K562 (cell line): ENCODE measurements around the gene BSPRY. TPM values are rescaled to one million over a fixed set of nuclear protein-coding genes. Genes with fewer than 3 reads are reported as not detected.

Source experiments
- ATF1 ChIP-seq, 2 experiments: fragments of 450-650 bp in 1 of 2; IDR thresholded peaks; 2 replicates each; pipeline ENCODE4 v1.6.1; 2016; ENCODE audit warnings: missing compliant biosample characterization in 1 of 2, missing genetic modification characterization in 1 of 2
- HNRNPH1 ChIP-seq: fragments of 200-400 bp; formaldehyde crosslinking; optimal IDR thresholded peaks from 2 replicates; pipeline ENCODE3; 2017; ENCODE audit warnings: low read depth, mild to moderate bottlenecking, low read length, moderate library complexity
- MAFF ChIP-seq: IDR thresholded peaks from 2 replicates; pipeline ENCODE4 v1.6.1; 2012; ENCODE audit warnings: low read length, improper control_type of control experiment
- SMARCC2 ChIP-seq: fragments of 450-650 bp; IDR thresholded peaks from 2 replicates; pipeline ENCODE4 v1.6.1; 2017; ENCODE audit warnings: antibody characterized with exemption, moderate library complexity, mild to moderate bottlenecking, low read depth
- ZNF408 ChIP-seq: fragments of 250-450 bp; sonication (Bioruptor Pico); IDR thresholded peaks from 2 replicates; pipeline ENCODE4 v1.4.0; 2020; ENCODE audit warnings: low read depth, mild to moderate bottlenecking, moderate library complexity
- polyA plus RNA-seq, 8 experiments: library from polyadenylated mRNA; depleted of rRNA in 4 of 8; stranded (reverse) in 5 of 8; unstranded in 3 of 8; fragments of >200 nt; fragmentation: Nextera tagmentation in 2 of 8; fragmentation: Illumina TruSeq in 1 of 8; extraction: Ambion mirVana in 2 of 8; extraction: Trizol in 1 of 8; gene quantifications; 2 replicates each; pipeline versions ENCODE4 v1.2.1 to v1.2.3, GENCODE V29; 2011 to 2014; ENCODE audit warnings: inconsistent platforms in 1 of 8, missing spikeins in 1 of 8
- total RNA-seq, 7 experiments: library from RNA; depleted of rRNA in 6 of 7; stranded (reverse); fragments of >200 nt in 6 of 7; fragmentation: Illumina TruSeq in 2 of 7; extraction: Trizol in 2 of 7; gene quantifications; 2 replicates each; pipeline versions ENCODE4 v1.2.1 to v1.2.3, GENCODE V29; 2011 to 2021; ENCODE audit warnings: low replicate concordance in 1 of 7
- TF ChIP-seq, protein P1 (sequence below): IDR thresholded peaks from 3 replicates; pipeline ENCODE4 v1.6.1; 2011; ENCODE audit warnings: borderline replicate concordance, mild to moderate bottlenecking, moderate library complexity; ENCODE audit not compliant: insufficient read length; ENCODE audit errors: extremely low read depth
- TF ChIP-seq, protein P2 (sequence below): fragments of 250-450 bp; sonication (Bioruptor Pico); IDR thresholded peaks from 2 replicates; pipeline ENCODE4 v1.4.0; 2020; ENCODE audit warnings: borderline replicate concordance
- TF ChIP-seq, protein P3 (sequence below), 2 experiments: fragments of 450-650 bp; IDR thresholded peaks; 2 replicates each; pipeline ENCODE4 v1.6.1; 2018; ENCODE audit warnings: mild to moderate bottlenecking in 2 of 2, low read depth in 1 of 2; ENCODE audit not compliant: partially characterized antibody in 2 of 2
- TF ChIP-seq, protein P4 (sequence below): fragments of 250-450 bp; sonication (Bioruptor Pico); IDR thresholded peaks from 2 replicates; pipeline ENCODE4 v1.8.0; 2021; ENCODE audit warnings: moderate library complexity, mild to moderate bottlenecking, inconsistent platforms
- TF ChIP-seq, protein P5 (sequence below): fragments of 250-450 bp; sonication (Bioruptor Pico); IDR thresholded peaks from 2 replicates; pipeline ENCODE4 v1.4.0; 2020

The BSPRY gene
- total and polyA plus RNA-seq, 9 of the 15 experiments (the other 6 are each of a cell fraction or from before 2014, with no cell fraction given): 0.07 to 0.67 (median 0.18) TPM

DNA sequence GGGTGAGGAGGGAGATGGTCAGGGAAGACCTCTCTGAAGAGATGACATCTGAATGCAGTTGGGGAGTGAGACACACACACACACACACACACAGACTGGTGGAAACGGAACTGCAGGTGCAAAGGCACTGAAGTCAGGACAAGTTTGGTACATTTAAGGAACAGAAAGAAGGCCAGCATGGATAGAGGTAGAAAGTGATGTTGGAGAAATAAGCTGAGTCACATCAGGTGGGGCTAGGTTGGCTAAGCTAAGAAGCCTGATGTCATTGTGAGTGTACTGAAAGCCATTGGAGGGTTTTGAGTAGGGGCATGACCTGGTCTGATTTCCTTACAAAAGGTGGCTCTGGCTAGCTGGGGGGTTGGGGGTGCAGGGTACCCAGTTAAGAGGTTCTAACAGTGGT is 3.1 kb downstream of the BSPRY start (continued):
- TF ChIP-seq, protein P1, sequence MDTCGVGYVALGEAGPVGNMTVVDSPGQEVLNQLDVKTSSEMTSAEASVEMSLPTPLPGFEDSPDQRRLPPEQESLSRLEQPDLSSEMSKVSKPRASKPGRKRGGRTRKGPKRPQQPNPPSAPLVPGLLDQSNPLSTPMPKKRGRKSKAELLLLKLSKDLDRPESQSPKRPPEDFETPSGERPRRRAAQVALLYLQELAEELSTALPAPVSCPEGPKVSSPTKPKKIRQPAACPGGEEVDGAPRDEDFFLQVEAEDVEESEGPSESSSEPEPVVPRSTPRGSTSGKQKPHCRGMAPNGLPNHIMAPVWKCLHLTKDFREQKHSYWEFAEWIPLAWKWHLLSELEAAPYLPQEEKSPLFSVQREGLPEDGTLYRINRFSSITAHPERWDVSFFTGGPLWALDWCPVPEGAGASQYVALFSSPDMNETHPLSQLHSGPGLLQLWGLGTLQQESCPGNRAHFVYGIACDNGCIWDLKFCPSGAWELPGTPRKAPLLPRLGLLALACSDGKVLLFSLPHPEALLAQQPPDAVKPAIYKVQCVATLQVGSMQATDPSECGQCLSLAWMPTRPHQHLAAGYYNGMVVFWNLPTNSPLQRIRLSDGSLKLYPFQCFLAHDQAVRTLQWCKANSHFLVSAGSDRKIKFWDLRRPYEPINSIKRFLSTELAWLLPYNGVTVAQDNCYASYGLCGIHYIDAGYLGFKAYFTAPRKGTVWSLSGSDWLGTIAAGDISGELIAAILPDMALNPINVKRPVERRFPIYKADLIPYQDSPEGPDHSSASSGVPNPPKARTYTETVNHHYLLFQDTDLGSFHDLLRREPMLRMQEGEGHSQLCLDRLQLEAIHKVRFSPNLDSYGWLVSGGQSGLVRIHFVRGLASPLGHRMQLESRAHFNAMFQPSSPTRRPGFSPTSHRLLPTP: no peak
- TF ChIP-seq, protein P2, sequence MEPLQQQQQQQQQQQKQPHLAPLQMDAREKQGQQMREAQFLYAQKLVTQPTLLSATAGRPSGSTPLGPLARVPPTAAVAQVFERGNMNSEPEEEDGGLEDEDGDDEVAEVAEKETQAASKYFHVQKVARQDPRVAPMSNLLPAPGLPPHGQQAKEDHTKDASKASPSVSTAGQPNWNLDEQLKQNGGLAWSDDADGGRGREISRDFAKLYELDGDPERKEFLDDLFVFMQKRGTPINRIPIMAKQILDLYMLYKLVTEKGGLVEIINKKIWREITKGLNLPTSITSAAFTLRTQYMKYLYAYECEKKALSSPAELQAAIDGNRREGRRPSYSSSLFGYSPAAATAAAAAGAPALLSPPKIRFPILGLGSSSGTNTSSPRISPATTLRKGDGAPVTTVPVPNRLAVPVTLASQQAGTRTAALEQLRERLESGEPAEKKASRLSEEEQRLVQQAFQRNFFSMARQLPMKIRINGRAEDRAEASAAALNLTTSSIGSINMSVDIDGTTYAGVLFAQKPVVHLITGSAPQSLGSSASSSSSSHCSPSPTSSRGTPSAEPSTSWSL (CRISPR knock-in tag): no peak
- TF ChIP-seq ATF1 (CRISPR knock-in tag; IDR thresholded peaks at IDR 0.05): no peak
- no peak for TF ChIP-seq ATF1 (tag; IDR thresholded peaks at IDR 0.05)
- no peak for TF ChIP-seq ZNF408 (CRISPR knock-in tag)
- TF ChIP-seq, protein P3, sequence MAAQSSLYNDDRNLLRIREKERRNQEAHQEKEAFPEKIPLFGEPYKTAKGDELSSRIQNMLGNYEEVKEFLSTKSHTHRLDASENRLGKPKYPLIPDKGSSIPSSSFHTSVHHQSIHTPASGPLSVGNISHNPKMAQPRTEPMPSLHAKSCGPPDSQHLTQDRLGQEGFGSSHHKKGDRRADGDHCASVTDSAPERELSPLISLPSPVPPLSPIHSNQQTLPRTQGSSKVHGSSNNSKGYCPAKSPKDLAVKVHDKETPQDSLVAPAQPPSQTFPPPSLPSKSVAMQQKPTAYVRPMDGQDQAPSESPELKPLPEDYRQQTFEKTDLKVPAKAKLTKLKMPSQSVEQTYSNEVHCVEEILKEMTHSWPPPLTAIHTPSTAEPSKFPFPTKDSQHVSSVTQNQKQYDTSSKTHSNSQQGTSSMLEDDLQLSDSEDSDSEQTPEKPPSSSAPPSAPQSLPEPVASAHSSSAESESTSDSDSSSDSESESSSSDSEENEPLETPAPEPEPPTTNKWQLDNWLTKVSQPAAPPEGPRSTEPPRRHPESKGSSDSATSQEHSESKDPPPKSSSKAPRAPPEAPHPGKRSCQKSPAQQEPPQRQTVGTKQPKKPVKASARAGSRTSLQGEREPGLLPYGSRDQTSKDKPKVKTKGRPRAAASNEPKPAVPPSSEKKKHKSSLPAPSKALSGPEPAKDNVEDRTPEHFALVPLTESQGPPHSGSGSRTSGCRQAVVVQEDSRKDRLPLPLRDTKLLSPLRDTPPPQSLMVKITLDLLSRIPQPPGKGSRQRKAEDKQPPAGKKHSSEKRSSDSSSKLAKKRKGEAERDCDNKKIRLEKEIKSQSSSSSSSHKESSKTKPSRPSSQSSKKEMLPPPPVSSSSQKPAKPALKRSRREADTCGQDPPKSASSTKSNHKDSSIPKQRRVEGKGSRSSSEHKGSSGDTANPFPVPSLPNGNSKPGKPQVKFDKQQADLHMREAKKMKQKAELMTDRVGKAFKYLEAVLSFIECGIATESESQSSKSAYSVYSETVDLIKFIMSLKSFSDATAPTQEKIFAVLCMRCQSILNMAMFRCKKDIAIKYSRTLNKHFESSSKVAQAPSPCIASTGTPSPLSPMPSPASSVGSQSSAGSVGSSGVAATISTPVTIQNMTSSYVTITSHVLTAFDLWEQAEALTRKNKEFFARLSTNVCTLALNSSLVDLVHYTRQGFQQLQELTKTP (IDR thresholded peaks at IDR 0.05; ENCODE audit: low read depth in 1 of 2, partially characterized antibody in 2 of 2): no peak
- TF ChIP-seq, protein P4, sequence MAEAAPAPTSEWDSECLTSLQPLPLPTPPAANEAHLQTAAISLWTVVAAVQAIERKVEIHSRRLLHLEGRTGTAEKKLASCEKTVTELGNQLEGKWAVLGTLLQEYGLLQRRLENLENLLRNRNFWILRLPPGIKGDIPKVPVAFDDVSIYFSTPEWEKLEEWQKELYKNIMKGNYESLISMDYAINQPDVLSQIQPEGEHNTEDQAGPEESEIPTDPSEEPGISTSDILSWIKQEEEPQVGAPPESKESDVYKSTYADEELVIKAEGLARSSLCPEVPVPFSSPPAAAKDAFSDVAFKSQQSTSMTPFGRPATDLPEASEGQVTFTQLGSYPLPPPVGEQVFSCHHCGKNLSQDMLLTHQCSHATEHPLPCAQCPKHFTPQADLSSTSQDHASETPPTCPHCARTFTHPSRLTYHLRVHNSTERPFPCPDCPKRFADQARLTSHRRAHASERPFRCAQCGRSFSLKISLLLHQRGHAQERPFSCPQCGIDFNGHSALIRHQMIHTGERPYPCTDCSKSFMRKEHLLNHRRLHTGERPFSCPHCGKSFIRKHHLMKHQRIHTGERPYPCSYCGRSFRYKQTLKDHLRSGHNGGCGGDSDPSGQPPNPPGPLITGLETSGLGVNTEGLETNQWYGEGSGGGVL (CRISPR knock-in tag): no peak
- no peak for TF ChIP-seq SMARCC2
- peak; percentile 58; the same call in 1 of the 2 replicates for TF ChIP-seq MAFF
- TF ChIP-seq, protein P5, sequence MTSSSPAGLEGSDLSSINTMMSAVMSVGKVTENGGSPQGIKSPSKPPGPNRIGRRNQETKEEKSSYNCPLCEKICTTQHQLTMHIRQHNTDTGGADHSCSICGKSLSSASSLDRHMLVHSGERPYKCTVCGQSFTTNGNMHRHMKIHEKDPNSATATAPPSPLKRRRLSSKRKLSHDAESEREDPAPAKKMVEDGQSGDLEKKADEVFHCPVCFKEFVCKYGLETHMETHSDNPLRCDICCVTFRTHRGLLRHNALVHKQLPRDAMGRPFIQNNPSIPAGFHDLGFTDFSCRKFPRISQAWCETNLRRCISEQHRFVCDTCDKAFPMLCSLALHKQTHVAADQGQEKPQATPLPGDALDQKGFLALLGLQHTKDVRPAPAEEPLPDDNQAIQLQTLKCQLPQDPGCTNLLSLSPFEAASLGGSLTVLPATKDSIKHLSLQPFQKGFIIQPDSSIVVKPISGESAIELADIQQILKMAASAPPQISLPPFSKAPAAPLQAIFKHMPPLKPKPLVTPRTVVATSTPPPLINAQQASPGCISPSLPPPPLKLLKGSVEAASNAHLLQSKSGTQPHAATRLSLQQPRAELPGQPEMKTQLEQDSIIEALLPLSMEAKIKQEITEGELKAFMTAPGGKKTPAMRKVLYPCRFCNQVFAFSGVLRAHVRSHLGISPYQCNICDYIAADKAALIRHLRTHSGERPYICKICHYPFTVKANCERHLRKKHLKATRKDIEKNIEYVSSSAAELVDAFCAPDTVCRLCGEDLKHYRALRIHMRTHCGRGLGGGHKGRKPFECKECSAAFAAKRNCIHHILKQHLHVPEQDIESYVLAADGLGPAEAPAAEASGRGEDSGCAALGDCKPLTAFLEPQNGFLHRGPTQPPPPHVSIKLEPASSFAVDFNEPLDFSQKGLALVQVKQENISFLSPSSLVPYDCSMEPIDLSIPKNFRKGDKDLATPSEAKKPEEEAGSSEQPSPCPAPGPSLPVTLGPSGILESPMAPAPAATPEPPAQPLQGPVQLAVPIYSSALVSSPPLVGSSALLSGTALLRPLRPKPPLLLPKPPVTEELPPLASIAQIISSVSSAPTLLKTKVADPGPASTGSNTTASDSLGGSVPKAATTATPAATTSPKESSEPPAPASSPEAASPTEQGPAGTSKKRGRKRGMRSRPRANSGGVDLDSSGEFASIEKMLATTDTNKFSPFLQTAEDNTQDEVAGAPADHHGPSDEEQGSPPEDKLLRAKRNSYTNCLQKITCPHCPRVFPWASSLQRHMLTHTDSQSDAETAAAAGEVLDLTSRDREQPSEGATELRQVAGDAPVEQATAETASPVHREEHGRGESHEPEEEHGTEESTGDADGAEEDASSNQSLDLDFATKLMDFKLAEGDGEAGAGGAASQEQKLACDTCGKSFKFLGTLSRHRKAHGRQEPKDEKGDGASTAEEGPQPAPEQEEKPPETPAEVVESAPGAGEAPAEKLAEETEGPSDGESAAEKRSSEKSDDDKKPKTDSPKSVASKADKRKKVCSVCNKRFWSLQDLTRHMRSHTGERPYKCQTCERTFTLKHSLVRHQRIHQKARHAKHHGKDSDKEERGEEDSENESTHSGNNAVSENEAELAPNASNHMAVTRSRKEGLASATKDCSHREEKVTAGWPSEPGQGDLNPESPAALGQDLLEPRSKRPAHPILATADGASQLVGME: no peak
- no peak for TF ChIP-seq HNRNPH1
